Esophagus squamous epithelium (tissue), 4 donors: Measurements from ENCODE around the gene RNF17.

Experiments
- CTCF ChIP-seq, 6 experiments: fragments of 450-650 bp in 4 of 6; fragments of 200-600 bp in 2 of 6; sonication (generic) in 2 of 6; IDR thresholded peaks; one replicate each; pipeline ENCODE4 v1.5.1; 2016 to 2019; ENCODE audit warnings: antibody characterized with exemption in 6 of 6, mild to moderate bottlenecking in 4 of 6, moderate library complexity in 4 of 6
- POLR2A ChIP-seq, 4 donors: fragments of 450-650 bp; IDR thresholded peaks; one replicate each; pipeline ENCODE4 v1.6.1; 2017; ENCODE audit warnings: antibody characterized with exemption in 4 of 4, mild to moderate bottlenecking in 4 of 4, moderate library complexity in 3 of 4

GRCh38 chr13:24888291-24888931 is 124.4 kb downstream of the RNF17 start:
- no peak for TF ChIP-seq CTCF (IDR thresholded peaks at IDR 0.05)
- TF ChIP-seq POLR2A (IDR thresholded peaks at IDR 0.05): no peak
